Skeletal muscle tissue (tissue), 4 donors: ENCODE data around the gene RASGRF2. TPM values are rescaled to one million over a fixed set of nuclear protein-coding genes. Genes with fewer than 3 reads are reported as not detected.

ENCODE experiments used
- H3K27ac ChIP-seq: one replicate; pipeline ENCODE4 v1.7.0; 2013; ENCODE audit warnings: mild to moderate bottlenecking, low read depth, low read length, inconsistent platforms
- H3K27me3 ChIP-seq, 3 donors: one replicate each; pipeline ENCODE4 v1.7.0; 2013; ENCODE audit warnings: low read length in 3 of 3; ENCODE audit not compliant: control insufficient read depth in 3 of 3, insufficient read depth in 3 of 3
- H3K36me3 ChIP-seq, 3 donors: one replicate each; pipeline ENCODE4 v1.7.0; 2013; ENCODE audit warnings: low read length in 3 of 3; ENCODE audit not compliant: control insufficient read depth in 3 of 3, insufficient read depth in 3 of 3
- H3K4me1 ChIP-seq, 3 donors: one replicate each; pipeline ENCODE4 v1.7.0; 2013; ENCODE audit warnings: low read length in 3 of 3, mild to moderate bottlenecking in 3 of 3; ENCODE audit not compliant: control insufficient read depth in 3 of 3, insufficient read depth in 3 of 3
- H3K4me3 ChIP-seq, 3 donors: one replicate each; pipeline ENCODE4 v1.7.0; 2013; ENCODE audit warnings: low read length in 3 of 3
- H3K9ac ChIP-seq, 3 donors: one replicate each; pipeline ENCODE4 v1.7.0; 2013; ENCODE audit warnings: low read length in 3 of 3, mild to moderate bottlenecking in 3 of 3, moderate library complexity in 2 of 3, low read depth in 1 of 3
- H3K9me3 ChIP-seq, 3 donors: one replicate each; pipeline ENCODE4 v1.7.0; 2013; ENCODE audit warnings: low read length in 3 of 3; ENCODE audit not compliant: control insufficient read depth in 3 of 3
- total RNA-seq: library from RNA; depleted of rRNA; stranded (reverse); fragments of >200 nt; gene quantifications from one replicate; pipeline ENCODE4 v1.2.3, GENCODE V29; 2014
- donor health status: Osteomylitis.

RASGRF2 gene
- total RNA-seq, 1 donor from 2014 or later, result 1.0 TPM

GRCh38 chr5:81219389-81219788 lies 259.2 kb downstream of the RASGRF2 start:
- Histone ChIP-seq H3K36me3 (no peaks in the 10 kb centered on the region), H3K9me3 (no peaks in the 10 kb centered on the region), H3K27ac (no peak overlapping the region), H3K27me3 (no peaks in the 10 kb centered on the region), H3K4me1 (no peaks in the 10 kb centered on the region), H3K9ac (no peak overlapping the region), H3K4me3 (no peak overlapping the region)

GRCh38 chr5:81222285-81222684 lies 262.1 kb downstream of the RASGRF2 start:
- Histone ChIP-seq H3K9ac (no peak overlapping the region), H3K9me3 (no peaks in the 10 kb centered on the region), H3K4me1 (no peaks in the 10 kb centered on the region), H3K27me3 (no peaks in the 10 kb centered on the region), H3K4me3 (no peak overlapping the region), H3K36me3 (no peaks in the 10 kb centered on the region), H3K27ac (no peak overlapping the region)

GRCh38 chr5:81225463-81225862 lies 265.3 kb downstream of the RASGRF2 start:
- H3K4me1 ChIP-seq, result no peaks in the 10 kb centered on the region
- H3K9ac ChIP-seq, result no peak overlapping the region
- H3K27me3 ChIP-seq, result no peaks in the 10 kb centered on the region
- H3K9me3 ChIP-seq, result no peaks in the 10 kb centered on the region
- H3K36me3 ChIP-seq, result no peaks in the 10 kb centered on the region
- no peak overlapping the region for H3K4me3 ChIP-seq
- no peak overlapping the region for H3K27ac ChIP-seq

GRCh38 chr5:81226286-81226685 lies 266.1 kb downstream of the RASGRF2 start:
- Histone ChIP-seq H3K9ac (no peak overlapping the region), H3K36me3 (no peaks in the 10 kb centered on the region), H3K4me1 (peaks cover 0 to under 1% (median 0%) of the 10 kb centered on the region in 3 donors), H3K27me3 (no peaks in the 10 kb centered on the region), H3K27ac (no peak overlapping the region), H3K9me3 (no peaks in the 10 kb centered on the region), H3K4me3 (no peak overlapping the region)

- Histone ChIP-seq H3K9ac (no peak overlapping the region), H3K9me3 (no peaks in the 10 kb centered on the region), H3K4me1 (peaks cover 5% of the 10 kb centered on the region in 3 donors), H3K36me3 (no peaks in the 10 kb centered on the region), H3K4me3 (no peak overlapping the region), H3K27me3 (no peaks in the 10 kb centered on the region), H3K27ac (no peak overlapping the region)
Observed at GRCh38 chr5:81226949-81227348, 266.8 kb downstream of the RASGRF2 start.

- Histone ChIP-seq H3K27me3 (no peaks in the 10 kb centered on the region), H3K9me3 (no peaks in the 10 kb centered on the region), H3K36me3 (no peaks in the 10 kb centered on the region), H3K4me1 (peaks cover 14 to 16% (median 14%) of the 10 kb centered on the region in 3 donors), H3K9ac (no peak overlapping the region), H3K27ac (no peak overlapping the region), H3K4me3 (no peak overlapping the region)
Observed at GRCh38 chr5:81228084-81228483, 267.9 kb downstream of the RASGRF2 start.

GRCh38 chr5:81230416-81230815 lies 270.3 kb downstream of the RASGRF2 start:
- H3K27ac ChIP-seq, result no peak overlapping the region
- no peaks in the 10 kb centered on the region for H3K27me3 ChIP-seq

GRCh38 chr5:81232464-81233079 lies 272.4 kb downstream of the RASGRF2 start:
- H3K9ac ChIP-seq, result peak overlapping the region; percentile 85 to 98 (median 95)
- peak overlapping the region; percentile 82 to 89 (median 88) for H3K4me3 ChIP-seq
- peaks cover 45 to 53% (median 48%) of the 10 kb centered on the region in 3 donors for H3K4me1 ChIP-seq
- no peaks in the 10 kb centered on the region for H3K27me3 ChIP-seq
- peak overlapping the region; percentile 99 for H3K27ac ChIP-seq
- H3K9me3 ChIP-seq, result no peaks in the 10 kb centered on the region
- peaks cover 0 to 14% (median 0%) of the 10 kb centered on the region in 3 donors for H3K36me3 ChIP-seq

More at GRCh38 chr5:81230416-81230815, 270.3 kb downstream of the RASGRF2 start:
- Histone ChIP-seq H3K9me3 (no peaks in the 10 kb centered on the region), H3K9ac (no peak overlapping the region), H3K4me3 (no peak overlapping the region), H3K36me3 (peaks cover 0 to 3% (median 0%) of the 10 kb centered on the region in 3 donors), H3K4me1 (peaks cover 29 to 35% (median 30%) of the 10 kb centered on the region in 3 donors)

- Histone ChIP-seq H3K27ac (peak within 1 kb of the TSS; percentile 99), H3K4me3 (peak within 1 kb of the TSS; percentile 82 to 89 (median 88)), H3K36me3 (peaks cover 0 to 14% (median 0%) of the 10 kb centered on the region in 3 donors), H3K27me3 (no peaks in the 10 kb centered on the region), H3K9me3 (no peaks in the 10 kb centered on the region), H3K9ac (peak within 1 kb of the TSS; percentile 85 to 98 (median 95)), H3K4me1 (peaks cover 45 to 53% (median 48%) of the 10 kb centered on the region in 3 donors)
Observed at GRCh38 chr5:81233080-81233634, 273.0 kb downstream of the RASGRF2 start, which contains the start of gene CKMT2. Gene CKMT2, plus strand, starts transcription at chr5:81233322. Its CDS starts 17,811 bp downstream, at chr5:81251133.

GRCh38 chr5:81234299-81234698 lies 274.1 kb downstream of the RASGRF2 start:
- Histone ChIP-seq H3K36me3 (peaks cover 0 to 15% (median 0%) of the 10 kb centered on the region in 3 donors), H3K27ac (peak overlapping the region; percentile 99), H3K9ac (peak overlapping the region; percentile 85 to 98 (median 95)), H3K27me3 (no peaks in the 10 kb centered on the region), H3K9me3 (no peaks in the 10 kb centered on the region), H3K4me3 (peak overlapping the region; percentile 82 to 89 (median 88)), H3K4me1 (peaks cover 53 to 65% (median 59%) of the 10 kb centered on the region in 3 donors)
